IPS-NIHi11 (cell line): ENCODE results near the gene LRRC8A.
A peak's percentile ranks its signal among the peaks of the same experiment; 100 is the strongest.
"Not testable (repeated sequence)": the region's sequence is repeated elsewhere in the genome, so short reads cannot be mapped to it uniquely, and the experiment has no call there.

Experiments
- DNase-seq: peaks from one replicate; pipeline ENCODE4 v3.0.0; 2012; ENCODE audit warnings: mixed read lengths, low spot score

Gene LRRC8A

DNA sequence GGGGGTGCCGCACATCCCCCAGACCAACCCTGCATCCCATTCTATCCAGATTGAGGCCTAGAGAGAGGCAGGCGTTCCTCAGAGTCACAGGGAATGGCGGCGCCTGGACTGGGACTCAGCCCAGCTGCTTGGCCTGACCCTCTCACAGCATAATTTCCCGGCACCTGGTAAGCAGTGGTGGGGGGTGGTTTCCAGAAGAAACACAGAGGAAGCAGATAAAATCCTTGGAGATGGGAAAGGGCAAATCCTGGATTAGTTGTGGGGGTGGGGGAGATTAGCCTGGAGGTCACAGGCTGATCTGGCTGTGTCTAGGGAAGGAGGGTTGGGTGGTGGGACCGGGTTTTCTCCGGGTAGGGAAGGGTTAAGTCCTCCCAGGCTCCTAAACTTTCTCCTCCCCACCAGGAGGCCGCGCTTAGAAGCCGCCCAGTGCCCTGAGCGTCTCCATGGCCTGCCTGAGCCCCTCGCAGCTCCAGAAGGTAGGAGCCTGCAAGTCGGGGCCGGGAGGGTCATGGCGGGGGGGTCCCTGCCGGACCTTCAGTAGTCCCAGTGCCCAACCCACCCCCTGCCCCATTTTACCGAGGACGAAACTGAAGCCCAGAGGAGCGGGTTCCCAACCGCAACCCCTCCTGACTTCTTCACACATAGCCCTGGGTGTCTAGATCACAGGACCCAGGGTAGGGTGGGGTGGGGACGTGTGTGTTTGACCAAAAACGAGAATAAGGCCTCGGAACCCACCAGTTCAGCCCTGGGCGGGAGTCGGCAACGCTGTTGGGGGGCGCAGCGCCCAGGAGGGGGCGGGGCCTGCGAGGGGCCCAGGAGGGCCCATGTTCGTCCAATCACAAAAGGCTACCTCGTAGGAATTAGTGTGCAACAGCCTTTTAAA, 40.2 kb downstream of the LRRC8A start:
- DNase-seq: peak; percentile 84

DNA sequence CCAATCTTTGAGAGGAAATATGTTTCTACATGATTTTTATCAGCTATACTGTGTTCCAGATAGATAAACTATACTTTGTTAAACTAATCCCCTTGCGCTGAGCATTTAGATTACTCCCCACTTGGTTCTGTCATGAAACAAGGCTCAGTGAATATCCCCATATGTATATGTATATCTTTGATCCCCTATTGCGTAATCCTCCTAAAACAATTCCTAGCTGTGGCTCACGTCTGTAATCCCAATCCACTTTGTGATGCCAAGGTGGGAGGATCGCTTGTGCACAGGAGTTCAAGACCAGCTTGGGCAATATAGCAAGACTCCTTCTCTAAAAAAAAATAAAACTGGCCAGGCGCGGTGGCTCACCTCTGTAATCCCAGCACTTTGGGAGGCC, 41.6 kb downstream of the LRRC8A start:
- DNase-seq: no peak

DNA sequence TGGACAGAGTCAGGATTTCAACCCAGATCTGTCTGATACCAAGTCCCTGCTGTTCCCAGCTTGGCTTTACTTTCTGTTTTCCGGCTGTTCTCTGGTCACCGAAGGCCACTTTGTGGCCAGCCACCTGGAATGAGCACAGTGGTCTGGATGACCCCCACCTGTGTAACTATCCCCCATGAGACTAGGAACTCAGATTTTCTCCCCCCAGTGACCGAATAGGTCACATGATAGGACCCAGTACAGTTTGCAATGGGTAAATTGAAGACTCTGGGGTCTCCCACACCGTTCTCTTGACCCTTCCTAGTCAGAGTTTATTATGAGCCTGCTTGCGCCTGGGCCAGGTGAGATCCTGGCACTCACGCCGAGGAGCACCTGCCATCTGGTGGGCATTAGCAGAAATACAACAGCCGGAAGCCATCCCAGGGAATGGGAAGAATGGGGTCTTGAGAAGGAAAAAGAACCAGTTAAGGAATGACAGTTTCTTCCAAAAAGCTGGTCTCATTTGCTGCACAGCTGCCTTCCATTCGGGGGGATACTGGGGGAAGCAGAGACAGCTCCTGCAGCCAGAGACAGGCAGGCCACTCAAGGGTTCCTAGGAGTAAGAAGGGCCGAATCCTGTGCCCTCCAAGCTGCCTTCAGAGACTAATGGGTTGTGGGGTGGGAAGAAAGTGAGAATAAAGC, 45.9 kb downstream of the LRRC8A start:
- peak; percentile 87 for DNase-seq

DNA sequence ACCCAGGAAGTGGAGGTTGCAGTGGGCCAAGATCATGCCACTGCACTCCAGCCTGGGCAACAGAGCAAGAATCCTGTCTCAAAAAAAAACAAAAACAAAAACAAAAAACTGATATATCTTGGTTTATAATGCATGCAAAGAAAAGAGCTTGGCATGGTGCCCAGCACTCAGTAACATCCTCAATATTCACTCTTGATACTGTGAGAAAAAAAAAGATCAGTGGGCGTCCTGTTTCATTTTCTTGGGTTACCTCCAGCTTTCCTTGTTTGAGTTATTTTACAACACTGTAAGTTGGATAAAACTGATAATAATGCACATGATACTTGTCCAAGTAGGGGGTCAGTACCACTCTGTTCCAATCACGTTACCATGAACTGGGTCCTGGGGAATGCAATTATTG, 46.7 kb downstream of the LRRC8A start:
- DNase-seq: no peak

DNA sequence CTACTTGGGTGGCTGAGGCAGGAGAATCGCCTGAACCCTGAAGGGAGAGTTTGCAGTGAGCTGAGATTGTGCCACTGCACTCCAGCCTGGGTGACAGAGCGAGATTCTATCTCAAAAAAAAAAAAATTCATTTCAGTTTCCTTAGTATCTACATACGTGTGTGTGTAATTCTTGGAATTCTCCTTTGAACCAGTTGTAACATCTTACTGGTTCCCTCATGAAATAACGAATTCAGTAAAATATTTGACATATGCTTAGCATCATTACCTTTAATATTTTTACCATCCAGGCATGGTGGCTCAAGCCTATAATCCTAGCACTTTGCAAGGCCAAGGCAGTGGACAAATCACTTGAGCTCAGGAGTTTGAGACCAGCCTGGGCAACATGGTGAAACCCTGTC, 47.6 kb downstream of the LRRC8A start:
- DNase-seq: no peak

DNA sequence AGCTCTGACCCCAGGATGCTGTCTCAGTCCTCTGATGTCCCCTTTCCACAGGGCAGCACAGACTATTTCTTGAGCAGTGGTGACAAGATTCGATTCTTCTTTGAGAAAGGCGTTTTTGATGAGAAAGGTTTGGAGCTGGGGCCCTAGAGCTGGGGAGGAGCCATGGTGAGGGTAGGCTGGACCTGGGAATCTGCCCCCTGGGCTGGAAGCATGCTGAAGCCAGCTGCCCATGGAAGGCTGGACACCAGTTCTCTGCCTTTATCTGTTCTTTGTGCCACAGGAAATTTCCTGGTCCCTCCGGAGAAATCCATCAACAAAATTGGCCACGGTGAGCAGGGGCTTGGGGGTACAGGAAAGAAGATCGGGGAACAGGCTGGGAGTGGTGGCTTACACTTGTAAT, 51.8 kb downstream of the LRRC8A start:
- no peak for DNase-seq

DNA sequence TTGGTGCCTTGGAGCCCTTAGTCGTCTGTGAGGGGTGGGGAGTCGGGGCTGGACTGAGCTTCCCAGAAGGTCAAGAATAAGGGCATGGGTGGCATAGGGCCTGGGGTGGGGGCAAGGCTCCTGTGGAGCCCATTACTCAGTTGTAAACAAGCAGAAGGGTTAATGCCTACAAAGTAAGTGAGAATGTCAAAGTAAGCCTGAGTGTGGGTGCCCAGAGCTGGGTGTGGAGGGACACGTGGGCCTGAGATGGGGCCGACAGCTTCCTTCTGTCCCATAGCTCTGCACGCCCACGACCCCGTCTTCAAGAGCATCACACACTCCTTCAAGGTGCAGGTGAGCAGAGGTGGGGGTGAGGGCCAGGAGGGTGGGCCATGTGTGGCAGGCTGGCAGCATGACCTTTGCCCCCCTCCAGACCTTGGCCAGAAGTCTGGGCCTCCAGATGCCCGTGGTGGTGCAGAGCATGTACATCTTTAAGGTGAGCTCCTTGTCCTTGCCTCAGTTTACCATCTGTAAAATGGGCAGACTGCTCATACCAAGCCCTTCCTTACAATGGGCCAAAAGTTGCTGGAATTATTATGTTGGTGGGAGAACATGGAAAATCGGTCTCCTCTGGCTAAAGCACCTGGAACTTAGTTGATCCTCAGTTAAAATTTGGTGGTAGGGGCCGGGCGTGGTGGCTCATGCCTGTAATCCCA, 54.4 kb downstream of the LRRC8A start:
- no peak for DNase-seq

DNA sequence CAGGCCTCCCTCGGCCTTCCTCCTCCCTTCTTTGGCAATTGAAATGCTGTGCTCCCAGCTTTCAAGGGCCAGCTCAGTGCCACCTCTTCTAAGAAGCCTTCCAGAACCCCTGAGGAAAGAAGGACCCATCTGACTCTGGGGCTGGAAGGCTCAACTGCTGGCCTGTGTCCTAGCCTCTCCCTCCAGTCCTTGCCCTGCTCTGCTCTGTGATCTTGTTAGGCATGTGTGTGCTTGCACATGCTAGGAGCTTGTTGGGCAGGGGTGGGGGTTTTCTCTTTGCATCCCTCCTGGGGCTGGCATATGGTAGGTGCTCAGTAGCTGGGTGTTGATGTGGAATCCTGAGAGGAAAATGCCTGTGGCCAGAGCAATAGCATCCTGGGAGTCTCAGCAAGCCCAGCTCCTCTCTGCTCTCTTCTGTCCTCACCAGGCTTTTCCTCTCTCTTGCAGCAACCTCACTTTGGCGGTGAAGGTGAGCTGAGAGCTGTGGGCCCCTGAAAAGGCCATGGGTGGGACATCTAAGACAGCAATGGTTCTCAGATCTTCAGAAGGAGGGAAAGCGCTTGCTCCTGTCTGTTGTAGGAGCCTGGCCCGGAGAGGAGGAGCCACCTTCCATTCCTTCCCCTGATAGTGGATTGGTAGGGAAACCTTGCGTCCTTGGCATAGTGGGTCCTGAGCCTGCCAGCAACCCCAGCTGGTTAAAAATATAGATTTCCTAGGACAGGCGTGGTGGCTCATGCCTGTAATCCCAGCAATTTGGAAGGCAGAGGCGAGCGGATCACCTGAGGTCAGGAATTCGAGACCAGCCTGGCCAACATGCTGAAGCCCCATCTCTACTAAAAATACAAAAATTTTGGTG, 55.6 kb downstream of the LRRC8A start:
- DNase-seq: no peak

DNA sequence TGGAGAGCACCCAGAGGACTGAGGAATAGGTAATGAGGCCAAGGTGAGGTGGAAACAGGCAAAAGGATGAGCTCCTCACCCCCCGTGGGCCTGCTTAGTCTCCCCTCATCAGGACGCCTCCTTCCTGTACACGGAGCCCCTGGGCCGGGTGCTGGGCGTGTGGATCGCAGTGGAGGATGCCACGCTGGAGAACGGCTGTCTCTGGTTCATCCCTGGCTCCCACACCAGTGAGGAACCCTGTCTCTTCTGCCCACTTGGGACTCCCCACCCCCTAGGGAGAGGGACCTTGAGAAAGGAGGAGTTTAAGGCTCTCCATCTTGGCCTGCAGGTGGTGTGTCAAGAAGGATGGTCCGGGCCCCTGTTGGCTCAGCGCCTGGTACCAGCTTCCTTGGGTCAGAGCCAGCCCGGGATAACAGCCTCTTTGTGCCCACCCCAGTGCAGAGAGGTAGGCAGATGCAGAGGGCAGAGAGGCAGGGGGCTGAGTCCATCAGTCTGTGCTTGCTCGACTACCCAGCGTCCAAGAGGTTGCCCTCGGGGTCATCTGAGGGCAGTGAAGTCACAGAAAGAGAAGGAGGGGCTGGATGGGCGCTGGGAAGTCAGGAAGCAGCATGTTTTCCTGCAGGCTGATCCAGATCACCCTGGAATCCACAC, 58.5 kb downstream of the LRRC8A start:
- DNase-seq: no peak

DNA sequence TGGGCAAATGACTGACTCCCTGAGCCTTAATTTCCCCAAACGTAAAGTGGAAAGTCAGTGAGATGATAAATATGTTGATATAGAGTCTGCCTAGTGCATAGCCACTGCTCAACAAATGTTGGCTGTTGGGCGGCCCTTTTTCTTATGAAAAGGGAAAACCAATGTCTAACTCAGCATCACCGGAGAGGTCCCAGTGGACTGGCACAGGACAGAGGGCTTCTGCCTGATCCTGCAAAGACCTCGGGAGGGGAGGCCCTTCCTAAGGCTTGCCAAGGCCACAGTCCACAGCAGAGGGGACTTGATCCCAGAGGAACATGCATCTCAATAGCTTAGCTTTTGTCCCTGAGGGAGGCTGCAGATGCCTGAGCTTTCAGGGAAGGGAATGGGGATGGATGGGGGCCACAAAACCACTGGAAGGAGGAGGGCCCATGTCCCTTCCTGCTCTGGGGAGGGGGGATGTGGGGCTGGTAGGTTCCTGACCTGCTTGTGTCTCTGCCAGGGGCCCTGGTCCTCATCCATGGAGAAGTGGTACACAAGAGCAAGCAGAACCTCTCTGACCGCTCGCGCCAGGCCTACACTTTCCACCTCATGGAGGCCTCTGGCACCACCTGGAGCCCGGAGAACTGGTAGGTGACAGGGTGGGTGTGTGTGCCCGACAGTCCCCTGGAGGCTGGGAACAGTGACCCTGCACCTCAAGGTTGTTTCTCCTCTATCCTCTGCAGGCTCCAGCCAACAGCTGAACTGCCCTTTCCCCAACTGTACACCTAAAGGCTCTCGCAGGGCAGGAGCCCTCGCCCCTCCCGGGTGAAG, 59.2 kb downstream of the LRRC8A start:
- DNase-seq: no peak

DNA sequence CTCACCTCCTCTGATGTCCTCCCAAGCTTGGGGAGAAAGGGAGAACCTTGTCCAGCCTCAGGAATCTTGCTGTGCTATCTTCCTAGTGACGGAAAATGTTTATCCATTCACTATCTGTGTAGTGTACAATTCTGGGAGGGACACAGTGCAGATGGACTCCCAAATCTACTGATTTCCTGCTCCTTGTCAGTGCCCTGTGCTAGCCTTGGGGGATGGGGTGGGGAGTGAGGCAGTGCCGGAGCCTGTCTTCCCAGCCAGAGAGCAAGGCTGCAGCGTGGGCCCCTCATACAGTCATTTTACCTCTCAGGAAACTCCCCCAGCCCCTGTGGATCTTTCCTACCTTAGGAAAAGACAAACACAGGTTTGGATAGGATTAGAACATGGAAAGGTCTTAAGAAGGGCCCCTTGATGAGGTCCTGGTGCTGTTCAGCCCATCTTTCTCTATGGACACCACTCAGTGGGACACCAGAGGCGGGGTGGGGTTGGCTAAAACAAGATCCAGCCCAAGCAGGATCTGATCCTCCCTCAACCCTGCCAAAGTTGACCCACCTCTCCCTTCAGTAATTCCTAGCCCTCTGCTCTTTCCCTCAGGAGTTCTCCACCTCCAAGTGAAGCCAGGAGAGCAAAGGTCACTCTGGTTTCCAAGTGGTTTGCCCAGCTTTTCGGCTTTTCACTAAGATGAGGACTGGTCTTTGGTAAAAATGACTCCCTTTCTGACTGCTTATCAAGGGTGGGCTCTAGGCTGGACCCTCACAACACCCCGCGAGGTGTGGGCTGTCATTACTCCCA, 62.1 kb downstream of the LRRC8A start:
- DNase-seq: no peak

DNA sequence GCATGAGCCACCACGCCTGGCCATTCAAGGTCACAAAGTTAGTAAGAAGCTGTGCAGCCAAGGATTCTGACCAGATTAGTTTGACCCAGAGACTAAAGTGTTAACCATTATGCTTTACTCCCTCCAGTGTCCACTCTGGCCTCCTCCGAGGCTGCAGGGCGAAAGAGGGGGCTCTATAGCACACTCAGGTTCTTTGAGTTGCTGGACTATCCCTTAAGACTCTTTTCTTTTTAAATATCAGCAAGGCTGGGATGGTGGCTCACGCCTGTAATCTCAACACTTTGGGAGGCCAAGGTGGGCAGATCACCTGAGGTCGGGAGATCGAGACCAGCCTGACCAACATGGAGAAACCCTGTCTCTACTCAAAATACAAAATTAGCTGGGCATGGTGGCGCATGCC, 63.0 kb downstream of the LRRC8A start:
- DNase-seq: not testable (repeated sequence)

DNA sequence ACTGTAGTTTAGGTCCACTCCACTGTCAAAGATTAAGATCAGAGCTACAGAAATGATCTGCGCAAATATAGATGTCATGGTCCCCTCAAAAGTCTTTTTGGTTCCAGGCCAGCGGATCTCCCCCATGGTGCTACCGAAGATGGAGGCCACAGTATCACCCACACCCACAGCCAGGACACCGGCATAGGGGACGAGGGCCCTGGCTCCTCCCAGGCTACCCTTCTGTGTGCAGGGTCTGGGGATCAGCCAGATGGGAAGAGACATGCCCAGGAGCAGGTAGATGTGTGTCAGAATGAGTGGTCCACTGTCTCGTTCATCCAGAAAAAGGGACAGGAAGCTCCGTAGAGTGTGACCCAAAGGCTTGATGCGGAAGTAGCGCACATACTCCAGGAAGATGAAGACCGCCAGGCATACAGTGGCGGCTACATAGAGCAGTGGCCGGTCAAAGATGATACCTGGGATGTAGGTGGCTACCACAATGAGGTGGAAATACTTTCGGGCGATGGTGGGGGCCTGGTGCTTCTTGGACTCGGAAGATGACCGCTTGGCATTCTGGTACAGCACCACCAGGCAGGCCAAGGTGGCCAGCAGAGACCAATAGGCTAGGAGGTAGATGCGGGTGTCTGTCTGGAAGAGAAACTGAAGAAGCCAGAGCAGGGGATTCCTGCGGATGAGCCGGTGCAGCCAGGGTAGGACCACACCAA, 64.0 kb downstream of the LRRC8A start:
- DNase-seq: no peak

DNA sequence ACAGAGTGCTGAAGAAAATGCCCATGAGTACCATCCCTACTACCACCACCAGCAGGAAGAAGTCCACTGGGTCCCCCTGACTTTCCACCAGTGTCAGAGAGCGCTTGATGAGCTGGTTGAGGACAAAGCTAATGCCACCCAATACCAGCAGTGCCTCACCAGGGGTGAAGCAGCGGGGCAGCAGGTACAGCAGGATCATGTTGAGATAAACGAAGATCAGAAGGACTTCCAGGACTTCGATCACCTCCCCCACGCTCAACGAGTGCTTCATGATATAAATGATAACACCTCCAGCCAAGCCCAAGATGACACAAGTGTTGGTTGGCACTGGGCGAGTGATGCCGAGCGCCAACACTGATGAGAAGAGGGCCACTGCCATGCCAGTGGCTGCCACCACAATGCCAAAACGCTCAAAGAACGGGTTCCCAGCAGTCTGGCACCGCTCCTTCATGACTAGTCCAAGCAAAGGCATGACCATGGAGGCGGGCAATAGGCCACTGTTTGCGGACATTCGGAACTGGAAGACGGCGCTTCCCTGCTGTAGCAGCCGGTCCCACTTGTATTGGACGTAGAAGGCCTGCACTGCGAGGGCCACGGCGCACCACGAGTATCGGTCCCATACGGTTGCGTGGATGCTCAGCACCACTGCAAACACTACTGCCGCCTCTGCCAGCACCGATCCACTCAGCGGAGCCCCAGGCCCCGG, 64.8 kb downstream of the LRRC8A start:
- DNase-seq: no peak

DNA sequence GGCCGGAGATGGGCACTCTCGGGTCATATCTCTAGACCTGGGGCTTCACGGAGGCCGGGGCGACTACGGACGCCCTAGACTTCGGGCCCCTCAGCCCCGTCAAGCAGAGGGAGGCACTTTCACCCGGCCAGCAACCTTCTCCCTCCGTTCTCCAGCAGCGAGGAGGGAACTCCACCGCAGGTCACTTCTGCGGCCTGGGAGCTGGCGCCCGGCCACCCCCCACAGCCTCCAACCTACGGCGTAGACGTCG, 65.3 kb downstream of the LRRC8A start:
- DNase-seq: no peak

DNA sequence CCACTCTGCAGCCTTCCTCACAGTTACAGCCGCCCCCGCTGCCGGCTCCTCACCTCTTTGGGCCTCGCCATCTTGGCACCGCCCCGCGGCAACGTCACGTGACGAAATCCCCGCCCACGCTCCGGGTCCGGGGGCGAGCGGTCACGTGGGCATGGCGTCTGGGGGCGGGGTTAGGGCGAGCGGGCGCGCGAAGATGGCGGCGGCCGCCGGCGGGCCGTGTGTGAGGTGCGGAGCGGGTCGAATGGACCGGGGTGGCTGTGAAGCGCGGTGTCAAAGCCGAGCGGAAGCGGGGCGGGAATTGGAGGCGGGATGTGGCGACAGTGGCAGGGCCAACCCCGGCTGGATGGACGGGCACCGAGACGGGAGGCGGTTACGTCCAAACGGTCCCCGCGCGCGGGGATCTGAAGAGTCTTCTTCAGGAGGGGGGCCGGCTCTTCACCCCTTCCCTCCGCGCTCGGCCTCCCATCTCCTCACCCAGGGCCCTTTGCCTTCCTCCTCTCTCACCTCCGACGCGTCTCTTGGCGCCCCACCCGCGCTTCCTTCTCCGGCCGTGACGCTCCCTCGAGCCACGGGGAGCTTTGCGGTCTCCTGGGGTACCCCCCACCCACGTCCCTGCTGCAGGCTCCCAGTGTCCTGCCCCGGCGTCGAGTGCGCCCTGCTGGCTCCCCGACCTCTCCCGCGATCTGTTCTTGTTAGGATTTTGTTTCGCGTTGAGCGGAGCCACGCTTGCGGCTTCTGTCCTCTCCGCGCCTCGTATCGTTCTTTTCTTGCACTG, 65.8 kb downstream of the LRRC8A start, which contains the start of the genes DOLK and NUP188:
Gene DOLK, minus strand, starts transcription at position 77 of the 775 bp plus-strand sequence. CDS start 300 bp downstream, outside the sequence.
Gene NUP188, plus strand, starts transcription at position 173 of the 775 bp plus-strand sequence. Its CDS starts 21 bp downstream, at position 194.
- peak; percentile 100 for DNase-seq

DNA sequence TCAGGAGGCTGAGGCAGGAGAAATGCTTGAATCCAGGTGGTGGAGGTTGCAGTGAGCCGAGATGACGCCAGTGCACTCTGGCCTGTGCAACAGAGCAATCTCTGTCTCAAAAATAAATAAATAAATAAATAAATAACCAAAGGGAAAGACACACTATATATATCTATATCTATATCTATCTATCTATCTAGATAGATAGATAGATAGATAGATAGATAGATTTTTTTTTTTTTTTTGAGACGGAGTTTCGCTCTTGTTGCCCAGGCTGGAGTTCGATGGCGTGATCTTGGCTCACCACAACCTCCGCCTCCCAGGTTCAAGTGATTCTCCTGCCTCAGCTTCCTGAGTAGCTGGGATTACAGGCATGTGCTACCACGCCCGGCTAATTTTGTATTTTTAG, 79.5 kb downstream of the LRRC8A start:
- DNase-seq: not testable (repeated sequence)
